Mesendoderm (in vitro differentiated cells): ENCODE data around the gene BBOX1. TPM values are rescaled to one million over a fixed set of nuclear protein-coding genes. Genes with fewer than 3 reads are reported as not detected.
A peak's percentile ranks its signal among the peaks of the same experiment; 100 is the strongest.

Source experiments
- DNase-seq: peaks from one replicate; pipeline ENCODE4 v3.0.0; 2013
- H2AK5ac ChIP-seq: 2 replicates; pipeline ENCODE4 v1.6.1; 2013; ENCODE audit warnings: low read length, inconsistent platforms
- H2BK120ac ChIP-seq: 2 replicates; pipeline ENCODE4 v1.6.1; 2013; ENCODE audit warnings: low read depth, mild to moderate bottlenecking, low read length, moderate library complexity, mixed read lengths
- H2BK15ac ChIP-seq: replicated peaks from 2 replicates; pipeline ENCODE4 v1.6.1; 2013; ENCODE audit warnings: low read depth, mild to moderate bottlenecking, moderate library complexity
- H2BK5ac ChIP-seq: 2 replicates; pipeline ENCODE4 v1.6.1; 2013; ENCODE audit warnings: low read length, inconsistent platforms
- H3K18ac ChIP-seq: 2 replicates; pipeline ENCODE4 v1.6.1; 2013; ENCODE audit warnings: mild to moderate bottlenecking, low read length, mixed read lengths
- H3K23ac ChIP-seq: one replicate; pipeline ENCODE4 v1.6.1; 2013; ENCODE audit warnings: low read length
- H3K27ac ChIP-seq: 2 replicates; pipeline ENCODE4 v1.5.1; 2013; ENCODE audit warnings: low read depth, mild to moderate bottlenecking, inconsistent platforms, low read length, moderate library complexity
- H3K27me3 ChIP-seq: 2 replicates; pipeline ENCODE4 v1.6.1; 2013; ENCODE audit warnings: low read length, control low read depth, mild to moderate bottlenecking, inconsistent platforms; ENCODE audit not compliant: insufficient read depth, poor library complexity
- H3K36me3 ChIP-seq: 2 replicates; pipeline ENCODE4 v1.6.1; 2013; ENCODE audit warnings: low read length, inconsistent platforms; ENCODE audit not compliant: control insufficient read depth, insufficient read depth
- H3K4ac ChIP-seq: one replicate; pipeline ENCODE4 v1.6.1; 2013; ENCODE audit warnings: low read depth, mild to moderate bottlenecking, low read length, moderate library complexity
- H3K4me1 ChIP-seq: 2 replicates; pipeline ENCODE4 v1.6.1; 2013; ENCODE audit warnings: low read depth, low read length, inconsistent platforms; ENCODE audit not compliant: control insufficient read depth
- H3K4me2 ChIP-seq: 2 replicates; pipeline ENCODE4 v1.6.1; 2013; ENCODE audit warnings: low read length
- H3K4me3 ChIP-seq: 2 replicates; pipeline ENCODE4 v1.5.1; 2013; ENCODE audit warnings: mild to moderate bottlenecking, low read length
- H3K56ac ChIP-seq: one replicate; pipeline ENCODE4 v1.6.1; 2013; ENCODE audit warnings: low read length
- H3K79me1 ChIP-seq: 2 replicates; pipeline ENCODE4 v1.6.1; 2013; ENCODE audit warnings: low read length, inconsistent platforms
- H3K79me2 ChIP-seq: 2 replicates; pipeline ENCODE4 v1.6.1; 2013; ENCODE audit warnings: mild to moderate bottlenecking, low read length; ENCODE audit not compliant: control insufficient read depth, insufficient read depth
- H3K9ac ChIP-seq: 2 replicates; pipeline ENCODE4 v1.6.1; 2013; ENCODE audit warnings: low read length, inconsistent platforms
- H4K5ac ChIP-seq: one replicate; pipeline ENCODE4 v1.6.1; 2013; ENCODE audit warnings: low read length
- H4K8ac ChIP-seq: one replicate; pipeline ENCODE4 v1.6.1; 2013; ENCODE audit warnings: low read depth, mild to moderate bottlenecking, control low read depth, low read length, moderate library complexity
- WGBS: extraction: QIAGEN DNeasy Blood & Tissue Kit; methylation state at CpG from one replicate; pipeline ENCODE4 v1.1.7; 2013; ENCODE audit warnings: low lambda C conversion rate, missing lambda C conversion rate; ENCODE audit not compliant: insufficient coverage; ENCODE audit errors: extremely low coverage; 5-methylcytosine and 5-hydroxymethylcytosine counted together
- polyA plus RNA-seq, 2 experiments: library from polyadenylated mRNA; stranded (reverse); fragments of 200-250 nt; gene quantifications; one replicate each; pipeline ENCODE4 v1.2.3, GENCODE V29; 2013

BBOX1 gene, protein sequence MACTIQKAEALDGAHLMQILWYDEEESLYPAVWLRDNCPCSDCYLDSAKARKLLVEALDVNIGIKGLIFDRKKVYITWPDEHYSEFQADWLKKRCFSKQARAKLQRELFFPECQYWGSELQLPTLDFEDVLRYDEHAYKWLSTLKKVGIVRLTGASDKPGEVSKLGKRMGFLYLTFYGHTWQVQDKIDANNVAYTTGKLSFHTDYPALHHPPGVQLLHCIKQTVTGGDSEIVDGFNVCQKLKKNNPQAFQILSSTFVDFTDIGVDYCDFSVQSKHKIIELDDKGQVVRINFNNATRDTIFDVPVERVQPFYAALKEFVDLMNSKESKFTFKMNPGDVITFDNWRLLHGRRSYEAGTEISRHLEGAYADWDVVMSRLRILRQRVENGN
- not detected for polyA plus RNA-seq (2013, experiment 1 of 2)
- not detected for polyA plus RNA-seq (2013, experiment 2 of 2)

DNA sequence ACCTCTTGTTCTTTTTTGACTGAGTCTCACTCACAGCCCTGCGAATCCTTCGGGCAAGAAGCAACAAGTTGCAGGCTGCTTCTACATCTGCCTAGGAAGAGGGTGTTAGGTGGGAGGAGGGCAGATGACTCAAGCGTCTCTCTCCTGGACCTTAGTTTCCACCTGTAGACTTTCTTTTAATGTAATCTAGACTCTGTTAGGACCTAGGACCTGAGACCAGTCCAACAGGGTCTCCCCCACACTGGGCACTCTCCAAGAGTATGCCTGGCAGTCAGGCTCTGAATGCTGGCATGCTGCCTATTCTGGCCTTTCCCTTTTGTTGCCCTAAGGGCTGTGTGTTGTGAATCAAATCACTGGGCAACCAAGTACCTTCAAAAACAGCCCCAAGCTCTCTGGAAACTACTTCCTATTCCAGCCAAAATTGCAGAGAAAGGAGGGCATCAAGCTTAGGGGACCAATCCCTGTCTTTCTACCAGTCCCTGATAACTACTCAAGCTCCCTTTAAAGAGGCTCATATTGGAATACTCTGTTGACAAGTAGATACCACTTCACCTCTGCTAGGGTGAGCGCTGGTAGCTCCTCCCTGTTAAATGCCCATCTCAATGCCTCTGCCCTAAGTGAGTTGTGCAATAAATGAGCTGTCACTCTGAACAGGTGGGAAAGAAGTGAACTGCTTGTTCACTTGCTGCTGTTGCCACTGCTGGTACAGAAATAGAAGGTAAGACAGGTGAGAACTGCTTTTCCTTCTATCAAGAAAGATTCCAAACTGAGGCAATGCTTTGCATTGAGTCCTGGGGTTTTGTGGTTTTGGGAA is at the start of gene BBOX1:
Gene BBOX1 (plus strand): TSS at position 514 of the 814 bp plus-strand sequence. CDS start 14,616 bp downstream, outside the sequence.
- Histone ChIP-seq H3K4me1 (no peaks in the 10 kb centered on the region), H3K4me2 (no peak within 1 kb of the TSS), H3K18ac (no peak within 1 kb of the TSS), H2BK5ac (no peak within 1 kb of the TSS), H2BK120ac (no peak within 1 kb of the TSS), H3K23ac (no peak within 1 kb of the TSS), H3K36me3 (no peaks in the 10 kb centered on the region), H3K79me1 (no peaks in the 10 kb centered on the region), H3K79me2 (no peaks in the 10 kb centered on the region), H3K27ac (no peak within 1 kb of the TSS), H4K8ac (no peak within 1 kb of the TSS), H3K27me3 (no peaks in the 10 kb centered on the region), H3K56ac (no peak within 1 kb of the TSS), H3K4ac (no peak within 1 kb of the TSS), H2BK15ac (no peak within 1 kb of the TSS), H4K5ac (no peak within 1 kb of the TSS), H3K9ac (no peak within 1 kb of the TSS), H3K4me3 (no peak within 1 kb of the TSS), H2AK5ac (no peak within 1 kb of the TSS)
- peak; percentile 28 for DNase-seq
- WGBS = no CpG with 5 or more reads among the region's 4 CpGs

DNA sequence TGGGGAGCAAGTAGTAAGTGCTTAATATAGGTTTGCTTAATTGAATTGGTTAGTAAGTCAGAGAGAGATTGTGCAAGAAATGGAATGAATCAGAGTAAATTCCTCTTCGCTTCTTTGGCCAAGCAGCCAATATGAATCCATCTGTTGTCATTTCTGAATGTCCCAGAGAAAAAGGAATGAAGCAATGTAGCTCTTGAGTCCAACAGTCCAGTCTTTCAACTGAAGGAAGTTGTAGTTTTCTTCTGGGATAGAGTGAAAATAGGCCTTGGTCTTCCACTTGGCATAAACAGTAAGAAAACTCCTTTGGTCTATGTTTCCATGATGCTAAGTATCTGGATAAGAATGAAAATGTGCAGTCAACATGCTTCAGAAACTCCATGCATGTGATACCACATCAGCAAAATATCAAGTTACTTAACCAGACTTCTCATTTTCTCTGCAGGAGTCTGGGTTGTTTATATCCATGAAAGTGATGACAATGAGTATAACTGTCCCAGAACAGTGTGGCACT is 48.5 kb upstream of the BBOX1 start:
- no peak overlapping the region for H3K4me3 ChIP-seq
- H3K23ac ChIP-seq = no peak overlapping the region
- no peak overlapping the region for H3K9ac ChIP-seq
- H3K79me2 ChIP-seq = no peaks in the 10 kb centered on the region
- no peak overlapping the region for H4K5ac ChIP-seq
- no peaks in the 10 kb centered on the region for H3K4me1 ChIP-seq
- no CpG with 5 or more reads among the region's 1 CpG for WGBS
- DNase-seq = no peak
- no peak overlapping the region for H2BK5ac ChIP-seq
- no peaks in the 10 kb centered on the region for H3K27me3 ChIP-seq
- H3K4me2 ChIP-seq = no peak overlapping the region
- H3K18ac ChIP-seq = no peak overlapping the region
- H3K79me1 ChIP-seq = no peaks in the 10 kb centered on the region
- no peak overlapping the region for H4K8ac ChIP-seq
- no peak overlapping the region for H2BK15ac ChIP-seq
- H2AK5ac ChIP-seq = no peak overlapping the region
- no peak overlapping the region for H3K56ac ChIP-seq
- H3K4ac ChIP-seq = no peak overlapping the region
- no peak overlapping the region for H2BK120ac ChIP-seq
- H3K36me3 ChIP-seq = no peaks in the 10 kb centered on the region
- no peak overlapping the region for H3K27ac ChIP-seq

DNA sequence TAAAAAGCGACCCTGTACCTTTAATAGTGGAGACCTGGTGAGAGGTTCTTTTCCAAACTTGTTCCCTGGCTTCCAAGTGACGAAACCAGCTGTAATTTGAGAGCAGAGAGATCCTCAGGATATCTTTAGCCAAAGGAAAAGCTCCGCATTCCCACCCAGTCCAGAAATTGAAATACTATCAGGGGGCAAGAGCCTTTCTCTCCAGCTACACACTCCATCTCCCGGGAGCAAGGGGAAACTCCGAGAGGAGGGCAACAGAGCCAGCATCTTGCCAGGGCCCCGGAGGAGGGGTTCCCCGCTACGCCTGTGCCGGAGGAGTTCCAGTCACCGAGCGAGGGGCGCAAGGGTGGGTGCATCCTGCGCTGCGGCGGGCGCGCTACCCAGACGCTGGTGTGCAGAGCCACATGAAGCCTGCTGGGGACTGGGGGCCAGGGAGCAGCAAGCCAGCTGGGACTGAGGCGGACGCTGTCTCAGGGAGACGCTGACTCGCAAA is 46.6 kb upstream of the BBOX1 start, which contains the start of gene FIBIN:
Gene FIBIN (plus strand): TSS at position 148 of the 493 bp plus-strand sequence. CDS start 415 bp downstream, outside the sequence.
- WGBS = no CpG with 5 or more reads among the region's 22 CpGs
- Histone ChIP-seq H3K4ac (no peak within 1 kb of the TSS), H3K23ac (no peak within 1 kb of the TSS), H3K79me1 (no peaks in the 10 kb centered on the region), H3K79me2 (no peaks in the 10 kb centered on the region), H3K56ac (peak within 1 kb of the TSS; percentile 69), H4K5ac (no peak within 1 kb of the TSS), H4K8ac (no peak within 1 kb of the TSS), H3K4me2 (peak within 1 kb of the TSS; percentile 54), H2BK15ac (no peak within 1 kb of the TSS), H3K27me3 (no peaks in the 10 kb centered on the region), H2BK5ac (no peak within 1 kb of the TSS), H2AK5ac (no peak within 1 kb of the TSS), H2BK120ac (no peak within 1 kb of the TSS), H3K4me3 (peak within 1 kb of the TSS; percentile 21), H3K18ac (no peak within 1 kb of the TSS), H3K4me1 (no peaks in the 10 kb centered on the region), H3K9ac (peak within 1 kb of the TSS; percentile 51), H3K36me3 (no peaks in the 10 kb centered on the region), H3K27ac (no peak within 1 kb of the TSS)
- DNase-seq = peak; percentile 48

DNA sequence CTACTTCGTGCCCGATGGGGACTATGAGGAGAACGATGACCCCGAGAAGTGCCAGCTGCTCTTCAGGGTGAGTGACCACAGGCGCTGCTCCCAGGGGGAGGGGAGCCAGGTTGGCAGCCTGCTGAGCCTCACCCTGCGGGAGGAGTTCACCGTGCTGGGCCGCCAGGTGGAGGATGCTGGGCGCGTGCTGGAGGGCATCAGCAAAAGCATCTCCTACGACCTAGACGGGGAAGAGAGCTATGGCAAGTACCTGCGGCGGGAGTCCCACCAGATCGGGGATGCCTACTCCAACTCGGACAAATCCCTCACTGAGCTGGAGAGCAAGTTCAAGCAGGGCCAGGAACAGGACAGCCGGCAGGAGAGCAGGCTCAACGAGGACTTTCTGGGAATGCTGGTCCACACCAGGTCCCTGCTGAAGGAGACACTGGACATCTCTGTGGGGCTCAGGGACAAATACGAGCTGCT is 46.0 kb upstream of the BBOX1 start:
- Histone ChIP-seq H3K4ac (no peak overlapping the region), H2BK5ac (no peak overlapping the region), H2BK120ac (no peak overlapping the region), H2BK15ac (no peak overlapping the region), H3K27ac (no peak overlapping the region), H3K4me3 (no peak overlapping the region), H3K36me3 (no peaks in the 10 kb centered on the region), H4K5ac (no peak overlapping the region), H2AK5ac (no peak overlapping the region), H3K79me1 (no peaks in the 10 kb centered on the region), H3K23ac (no peak overlapping the region), H3K56ac (no peak overlapping the region), H3K9ac (no peak overlapping the region), H4K8ac (no peak overlapping the region), H3K4me1 (no peaks in the 10 kb centered on the region), H3K79me2 (no peaks in the 10 kb centered on the region), H3K27me3 (no peaks in the 10 kb centered on the region), H3K18ac (no peak overlapping the region), H3K4me2 (no peak overlapping the region)
- no peak for DNase-seq
- WGBS = no CpG with 5 or more reads among the region's 19 CpGs

DNA sequence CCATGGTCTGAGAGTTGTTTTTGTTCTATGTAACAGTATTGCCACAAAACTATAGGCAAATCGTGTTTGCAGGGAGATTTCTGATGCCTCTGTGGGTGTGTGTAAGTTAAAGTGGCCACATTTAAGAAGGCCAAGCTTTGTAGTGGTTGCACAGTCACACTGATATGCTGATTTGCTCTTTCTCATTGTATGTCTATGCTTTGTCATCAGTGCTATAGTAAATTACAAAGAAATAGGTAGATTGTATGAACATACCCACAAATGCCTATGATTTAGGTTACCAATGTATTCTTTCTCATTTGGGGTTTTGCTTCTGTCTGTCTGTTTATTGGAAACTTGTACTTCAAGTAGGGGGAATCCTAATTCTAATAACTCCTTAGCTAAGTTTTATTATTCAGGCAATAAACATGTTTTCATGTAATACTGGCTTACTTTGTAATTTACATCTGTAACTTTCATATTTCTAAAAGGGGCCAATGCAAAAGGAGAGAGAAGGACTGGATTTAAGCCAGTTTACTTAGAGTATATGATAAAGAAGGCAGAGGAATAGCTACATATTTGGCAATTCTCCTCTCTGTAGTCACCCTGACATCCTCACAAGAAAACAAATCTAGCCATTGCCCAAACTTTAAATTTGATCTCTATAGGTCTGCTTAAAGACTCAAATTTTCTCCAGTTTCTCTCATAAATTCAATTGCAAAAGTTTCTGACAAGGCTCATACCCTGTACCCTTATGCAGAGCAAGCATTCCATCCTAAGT is 44.7 kb upstream of the BBOX1 start:
- Histone ChIP-seq H3K36me3 (no peaks in the 10 kb centered on the region), H2BK5ac (no peak overlapping the region), H2BK15ac (no peak overlapping the region), H3K4ac (no peak overlapping the region), H3K56ac (no peak overlapping the region), H4K8ac (no peak overlapping the region), H3K79me2 (no peaks in the 10 kb centered on the region), H3K79me1 (no peaks in the 10 kb centered on the region), H2BK120ac (no peak overlapping the region), H2AK5ac (no peak overlapping the region), H3K4me3 (no peak overlapping the region), H3K4me1 (no peaks in the 10 kb centered on the region), H3K27ac (no peak overlapping the region), H3K4me2 (no peak overlapping the region), H3K27me3 (no peaks in the 10 kb centered on the region), H3K23ac (no peak overlapping the region), H3K9ac (no peak overlapping the region), H3K18ac (no peak overlapping the region), H4K5ac (no peak overlapping the region)
- no CpG with 5 or more reads among the region's 1 CpG for WGBS
- no peak for DNase-seq
